HCT116 (cell line): Measurements from ENCODE around the gene NEK9. TPM values are rescaled to one million over a fixed set of nuclear protein-coding genes. Genes with fewer than 3 reads are reported as not detected.

Experiments used
- ATAC-seq: fragments of 200-7000 bp; cut with Tn5 transposase; 2 replicates; pipeline ENCODE4 v1.9.1; 2020; ENCODE audit warnings: mild to moderate bottlenecking, moderate library complexity
- BruUV-seq: library from RNA; stranded (reverse); fragments of 400-500 nt; replicated peaks from 2 replicates; lab custom pipeline; 2021; lab: Mats Ljungman, UMichigan
- CTCF ChIA-PET: fragments of 300-600 bp; sonication (Branson Sonifier 250); formaldehyde crosslinking; loops from one replicate; lab custom pipeline; 2021; ENCODE audit warnings: antibody characterized with exemption; lab: Charles Lee
- POLR2A ChIA-PET: fragments of 300-600, 350-600 bp; sonication (Branson Sonifier 250); formaldehyde crosslinking; loops from one replicate; lab custom pipeline; 2021; ENCODE audit warnings: antibody characterized with exemption; lab: Charles Lee
- RAD21 ChIA-PET, 2 experiments: fragments of 300-600 bp; sonication (Branson Sonifier 250); formaldehyde crosslinking; loops; one replicate each; lab custom pipeline; 2023; ENCODE audit warnings: low total read pairs in 2 of 2; ENCODE audit not compliant: uncharacterized antibody in 2 of 2, unreplicated experiment in 2 of 2, low non-redundant PET in 1 of 2; lab: Charles Lee
- DNase-seq: peaks from one replicate; pipeline ENCODE4 v3.0.0-alpha.2; 2010; ENCODE audit warnings: low read depth, low spot score
- H2AFZ ChIP-seq: fragments of 200-600 bp; shearing (Covaris generic), sonication (generic); 2 replicates; pipeline ENCODE4 v1.6.1; 2017; ENCODE audit warnings: low read depth, mixed run types, mixed read lengths, antibody characterized with exemption, low read length; ENCODE audit not compliant: poor library complexity, severe bottlenecking
- H3K27ac ChIP-seq: 2 replicates; pipeline ENCODE4 v1.5.1; 2012; ENCODE audit warnings: low read depth, low read length
- H3K27me3 ChIP-seq: fragments of 200-600 bp; sonication (generic); 2 replicates; pipeline ENCODE4 v1.6.1; 2016; ENCODE audit warnings: mixed run types, low read length, mixed read lengths; ENCODE audit not compliant: insufficient read depth
- H3K36me3 ChIP-seq, 2 experiments: fragments of 200-500 bp in 1 of 2; fragments of 200-600 bp in 1 of 2; sonication (Bioruptor generic) in 1 of 2; sonication (generic) in 1 of 2; 2 replicates each; pipeline versions ENCODE4 v1.5.1 to v1.6.1; 2014 to 2016; ENCODE audit warnings: low read length in 2 of 2, inconsistent platforms in 1 of 2, mixed read lengths in 1 of 2, mixed run types in 1 of 2; ENCODE audit not compliant: insufficient read depth in 2 of 2, control insufficient read depth in 1 of 2
- H3K4me1 ChIP-seq, 2 experiments: fragments of 200-600 bp in 1 of 2; sonication (generic) in 1 of 2; 2 replicates each; pipeline versions ENCODE4 v1.5.1 to v1.6.1; 2012 to 2017; ENCODE audit warnings: low read length in 2 of 2, inconsistent platforms in 1 of 2, mild to moderate bottlenecking in 1 of 2, mixed read lengths in 1 of 2, mixed run types in 1 of 2, moderate library complexity in 1 of 2; ENCODE audit not compliant: insufficient read depth in 2 of 2, control insufficient read depth in 1 of 2
- H3K4me2 ChIP-seq: fragments of 200-600 bp; sonication (generic); 2 replicates; pipeline ENCODE4 v1.6.1; 2017; ENCODE audit warnings: mixed run types, low read length, mixed read lengths
- H3K4me3 ChIP-seq, 2 experiments: fragments of 200-600 bp in 1 of 2; sonication (generic) in 1 of 2; replicated peaks in 1 of 2; 2 replicates each; pipeline ENCODE4 v1.5.1; 2011 to 2016; ENCODE audit warnings: low read length in 2 of 2, control low read depth in 1 of 2, low read depth in 1 of 2, mild to moderate bottlenecking in 1 of 2, mixed read lengths in 1 of 2, mixed run types in 1 of 2
- H3K79me2 ChIP-seq: fragments of 200-600 bp; sonication (generic); 2 replicates; pipeline ENCODE4 v1.6.1; 2017; ENCODE audit warnings: mild to moderate bottlenecking, mixed run types, low read length, moderate library complexity, mixed read lengths; ENCODE audit not compliant: insufficient read depth
- H3K9ac ChIP-seq: fragments of 200-600 bp; sonication (generic); 2 replicates; pipeline ENCODE4 v1.6.1; 2016; ENCODE audit warnings: low read length, mixed read lengths
- H3K9me2 ChIP-seq: fragments of 200-600 bp; sonication (generic), shearing (Covaris generic); 2 replicates; pipeline ENCODE4 v1.6.1; 2017; ENCODE audit warnings: mixed run types, mild to moderate bottlenecking, moderate library complexity; ENCODE audit not compliant: insufficient read depth
- H3K9me3 ChIP-seq, 2 experiments: fragments of 200-500 bp in 1 of 2; fragments of 200-600 bp in 1 of 2; sonication (Bioruptor generic) in 1 of 2; sonication (generic) in 1 of 2; 2 replicates each; pipeline ENCODE4 v1.6.1; 2014 to 2017; ENCODE audit warnings: low read length in 2 of 2, mixed read lengths in 2 of 2, inconsistent platforms in 1 of 2, low read depth in 1 of 2, mild to moderate bottlenecking in 1 of 2, mixed run types in 1 of 2, moderate library complexity in 1 of 2; ENCODE audit not compliant: control insufficient read depth in 1 of 2, insufficient read depth in 1 of 2
- H4K20me1 ChIP-seq: fragments of 200-600 bp; sonication (generic), shearing (Covaris generic); 2 replicates; pipeline ENCODE4 v1.6.1; 2017; ENCODE audit warnings: mixed run types, mild to moderate bottlenecking, moderate library complexity; ENCODE audit not compliant: insufficient read depth
- ATF3 ChIP-seq: IDR thresholded peaks from 2 replicates; pipeline ENCODE4 v1.6.1; 2012
- CBX3 ChIP-seq: IDR thresholded peaks from 2 replicates; pipeline ENCODE4 v1.6.1; 2012; ENCODE audit warnings: low read depth
- CEBPB ChIP-seq: IDR thresholded peaks from 2 replicates; pipeline ENCODE4 v1.6.1; 2012; ENCODE audit warnings: low read depth
- EGR1 ChIP-seq: IDR thresholded peaks from 2 replicates; pipeline ENCODE4 v1.6.1; 2012; ENCODE audit warnings: low read depth
- ELF1 ChIP-seq: IDR thresholded peaks from 2 replicates; pipeline ENCODE4 v1.6.1; 2012; ENCODE audit warnings: low read depth, borderline replicate concordance
- EZH2 ChIP-seq: fragments of 200-600 bp; sonication (generic); IDR thresholded peaks from 2 replicates; pipeline ENCODE4 v1.6.1; 2017; ENCODE audit warnings: antibody characterized with exemption, mixed run types
- FOSL1 ChIP-seq: IDR thresholded peaks from 2 replicates; pipeline ENCODE4 v1.6.1; 2012; ENCODE audit warnings: low read depth
- MAX ChIP-seq: IDR thresholded peaks from 2 replicates; pipeline ENCODE4 v1.6.1; 2012
- POLR2A ChIP-seq: IDR thresholded peaks from 2 replicates; pipeline ENCODE4 v1.7.0; 2011; ENCODE audit warnings: borderline replicate concordance; ENCODE audit not compliant: insufficient read depth, insufficient read length; ENCODE audit errors: extremely low read depth
- POLR2AphosphoS5 ChIP-seq: IDR thresholded peaks from 2 replicates; pipeline ENCODE4 v1.6.1; 2011; ENCODE audit warnings: mild to moderate bottlenecking, low read depth, low read length, moderate library complexity
- RAD21 ChIP-seq: IDR thresholded peaks from 2 replicates; pipeline ENCODE4 v1.6.1; 2012; ENCODE audit warnings: low read depth, mild to moderate bottlenecking
- SIN3A ChIP-seq: IDR thresholded peaks from 2 replicates; pipeline ENCODE4 v1.6.1; 2012; ENCODE audit warnings: low read depth
- intact Hi-C: fragments of 100-400 bp; cut with micrococcal nuclease; formaldehyde crosslinking; loops from 2 replicates; pipeline ENCODE4 v1.10.0; 2022
- total RNA-seq: library from RNA; stranded (reverse); gene quantifications from one replicate; pipeline ENCODE4 v1.2.1, GENCODE V29; 2021; ENCODE audit not compliant: unreplicated experiment

NEK9 gene
- total RNA-seq, 1 experiment from 2014 or later: 64.4 TPM

- Histone ChIP-seq H3K4me1 (peaks cover 0 to 16% of the 10 kb centered on the region in 2 experiments; a peak in 3 of 4 replicates), H3K36me3 (peaks cover 0 to 7% of the 10 kb centered on the region in 2 experiments; a peak in 2 of 4 replicates), H3K4me3 (no peak overlapping the region), H2AFZ (no peak overlapping the region), H3K9me3 (no peaks in the 10 kb centered on the region), H3K9ac (no peak overlapping the region), H3K79me2 (peaks cover 14% of the 10 kb centered on the region), H3K9me2 (no peaks in the 10 kb centered on the region), H4K20me1 (no peaks in the 10 kb centered on the region), H3K27me3 (no peaks in the 10 kb centered on the region), H3K4me2 (no peak overlapping the region), H3K27ac (no peak overlapping the region)
- DNase-seq (no peak), ATAC-seq (no peak)
- ChIA-PET RAD21 (no interaction called here), POLR2A (no interaction called here), CTCF (no interaction called here)
- BruUV-seq: no TSS peak
- TF ChIP-seq EZH2: no peak
- TF ChIP-seq CBX3: no peak
- no peak for TF ChIP-seq POLR2A
- TF ChIP-seq RAD21: no peak
- TF ChIP-seq MAX: no peak
- no peak for TF ChIP-seq EGR1
- intact Hi-C loops: no loop called here
Measured at GRCh38 chr14:75048101-75048500, 78.7 kb downstream of the NEK9 start.

- no peak overlapping the region for H3K9ac ChIP-seq
- TF ChIP-seq ATF3 (no peak), FOSL1 (no peak), SIN3A (no peak), POLR2AphosphoS5 (no peak), CEBPB (no peak), ELF1 (no peak)
- no peak overlapping the region for H3K4me2 ChIP-seq
- POLR2A ChIA-PET: no interaction called here
- H3K4me1 ChIP-seq: peaks cover 0 to 17% of the 10 kb centered on the region in 2 experiments; a peak in 3 of 4 replicates
- ATAC-seq (no peak), DNase-seq (no peak)
- no peaks in the 10 kb centered on the region for H4K20me1 ChIP-seq
- no peaks in the 10 kb centered on the region for H3K9me3 ChIP-seq
- no peak overlapping the region for H3K4me3 ChIP-seq
- RAD21 ChIA-PET: no interaction called here
- no peaks in the 10 kb centered on the region for H3K9me2 ChIP-seq
- H3K27ac ChIP-seq: no peak overlapping the region
- peaks cover 14% of the 10 kb centered on the region for H3K79me2 ChIP-seq
- no peaks in the 10 kb centered on the region for H3K27me3 ChIP-seq
- intact Hi-C loops: no loop called here
- BruUV-seq: no TSS peak
- CTCF ChIA-PET: no interaction called here
- H3K36me3 ChIP-seq: peaks cover 0 to 7% of the 10 kb centered on the region in 2 experiments; a peak in 2 of 4 replicates
- H2AFZ ChIP-seq: no peak overlapping the region
Measured at GRCh38 chr14:75047506-75047905, 79.3 kb downstream of the NEK9 start.
